CD4-positive, alpha-beta T cell (primary cell): Measurements from ENCODE around the gene PI4K2A. TPM values are rescaled to one million over a fixed set of nuclear protein-coding genes. Genes with fewer than 3 reads are reported as not detected.

Experiments used
- ATAC-seq: fragments of 200-7000 bp; cut with Tn5 transposase; one replicate; pipeline ENCODE4 v1.10.0; 2022; ENCODE audit warnings: mild to moderate bottlenecking; ENCODE audit not compliant: poor library complexity
- CTCF ChIA-PET: fragments of 350-600 bp; sonication (Branson Sonifier 250); formaldehyde crosslinking; loops from one replicate; lab custom pipeline; 2021; ENCODE audit warnings: antibody characterized with exemption, inconsistent platforms; lab: Charles Lee
- POLR2A ChIA-PET: fragments of 350-600 bp; sonication (Branson Sonifier 250); formaldehyde crosslinking; loops from one replicate; lab custom pipeline; 2021; ENCODE audit warnings: antibody characterized with exemption, inconsistent platforms; lab: Charles Lee
- DNase-seq, 14 experiments: peaks; one replicate each; pipeline ENCODE4 v3.0.0-alpha.2; 2013 to 2020; ENCODE audit warnings: mixed read lengths in 2 of 14
- H3K27ac ChIP-seq, 2 donors: one replicate each; pipeline versions ENCODE4 v1.5.1 to v1.7.0; 2013; ENCODE audit warnings: low read length in 2 of 2, low read depth in 1 of 2, mild to moderate bottlenecking in 1 of 2
- H3K27me3 ChIP-seq, 2 experiments: 1 replicate in 1 of 2; 2 replicates in 1 of 2; pipeline versions ENCODE4 v1.6.1 to v1.7.0; 2013; ENCODE audit warnings: low read length in 2 of 2, control low read depth in 1 of 2, mild to moderate bottlenecking in 1 of 2, moderate library complexity in 1 of 2; ENCODE audit not compliant: insufficient read depth in 2 of 2, control insufficient read depth in 1 of 2
- H3K36me3 ChIP-seq: one replicate; pipeline ENCODE4 v1.6.1; 2013; ENCODE audit warnings: low read length, control low read depth; ENCODE audit not compliant: insufficient read depth
- H3K4me1 ChIP-seq: one replicate; pipeline ENCODE4 v1.6.1; 2013; ENCODE audit warnings: low read length, control low read depth; ENCODE audit not compliant: insufficient read depth
- H3K4me3 ChIP-seq: one replicate; pipeline ENCODE4 v1.5.1; 2013; ENCODE audit warnings: mild to moderate bottlenecking, low read length, moderate library complexity
- H3K9me3 ChIP-seq, 2 experiments: 1 replicate in 1 of 2; 2 replicates in 1 of 2; pipeline versions ENCODE4 v1.6.1 to v1.7.0; 2013; ENCODE audit warnings: low read length in 2 of 2, mild to moderate bottlenecking in 2 of 2, control low read depth in 1 of 2, moderate library complexity in 1 of 2; ENCODE audit not compliant: control insufficient read depth in 1 of 2, insufficient read depth in 1 of 2
- H3K27ac Mint-ChIP-seq: one replicate; pipeline ENCODE4 v1.8.0; 2020; ENCODE audit warnings: mixed read lengths
- H3K27me3 Mint-ChIP-seq: one replicate; pipeline ENCODE4 v1.8.0; 2021; ENCODE audit warnings: mixed read lengths
- H3K36me3 Mint-ChIP-seq: one replicate; pipeline ENCODE4 v1.8.0; 2021; ENCODE audit warnings: low read depth, mixed read lengths
- H3K4me1 Mint-ChIP-seq: one replicate; pipeline ENCODE4 v1.8.0; 2021; ENCODE audit warnings: low read depth, mixed read lengths
- H3K4me3 Mint-ChIP-seq: one replicate; pipeline ENCODE4 v1.8.0; 2020; ENCODE audit warnings: mild to moderate bottlenecking, mixed read lengths
- H3K9me3 Mint-ChIP-seq: one replicate; pipeline ENCODE4 v1.8.0; 2020; ENCODE audit warnings: mixed read lengths
- CTCF ChIP-seq: fragments of 200-600 bp; IDR thresholded peaks from one replicate; pipeline ENCODE4 v1.8.0; 2022; ENCODE audit warnings: antibody characterized with exemption, mild to moderate bottlenecking
- intact Hi-C, 2 experiments: fragments of 100-400 bp; cut with DNase I in 1 of 2; cut with micrococcal nuclease in 1 of 2; formaldehyde crosslinking; loops; one replicate each; pipeline versions ENCODE4 v1.15.1 to v1.9.0; 2023 to 2025; cut with DNase I, micrococcal nuclease
- total RNA-seq, 174 experiments: library from RNA in 2 of 174; stranded (reverse) in 2 of 174; gene quantifications; one replicate each; pipeline ENCODE4 v1.2.3 and lab custom pipeline; 2021 to 2026

The PI4K2A gene
- total RNA-seq, 2 experiments from 2014 or later: 26.3 to 27.2 TPM

- Histone ChIP-seq H3K27me3 (no peaks in the 10 kb centered on the region), H3K27ac (no peak overlapping the region), H3K9me3 (no peaks in the 10 kb centered on the region), H3K4me3 (no peak overlapping the region), H3K4me1 (peaks cover 12% of the 10 kb centered on the region), H3K36me3 (peaks cover 22% of the 10 kb centered on the region)
- no peaks in the 10 kb centered on the region for H3K27me3 Mint-ChIP-seq
- ChIA-PET CTCF (no interaction called here), POLR2A (no interaction called here)
- ATAC-seq (no peak), DNase-seq (no peak)
- H3K9me3 Mint-ChIP-seq: no peaks in the 10 kb centered on the region
- H3K4me1 Mint-ChIP-seq: peaks cover 13% of the 10 kb centered on the region
- H3K4me3 Mint-ChIP-seq: no peak overlapping the region
- no peak overlapping the region for H3K27ac Mint-ChIP-seq
- intact Hi-C loops: no loop called here
- TF ChIP-seq CTCF: no peak
- H3K36me3 Mint-ChIP-seq: peaks cover 59% of the 10 kb centered on the region
These were observed 10.3 kb downstream of the PI4K2A start for GRCh38 chr10:97650726-97651125.

GRCh38 chr10:97651773-97652172 lies 11.3 kb downstream of the PI4K2A start:
- H3K4me1 Mint-ChIP-seq: peaks cover 13% of the 10 kb centered on the region
- H3K27me3 Mint-ChIP-seq: no peaks in the 10 kb centered on the region
- H3K36me3 ChIP-seq: peaks cover 32% of the 10 kb centered on the region
- ChIA-PET POLR2A (no interaction called here), CTCF (no interaction called here)
- H3K36me3 Mint-ChIP-seq: peaks cover 66% of the 10 kb centered on the region
- ATAC-seq (no peak), DNase-seq (no peak)
- H3K27ac Mint-ChIP-seq: no peak overlapping the region
- no peak overlapping the region for H3K4me3 ChIP-seq
- no peak for TF ChIP-seq CTCF
- no peaks in the 10 kb centered on the region for H3K9me3 ChIP-seq
- no peak overlapping the region for H3K4me3 Mint-ChIP-seq
- H3K27me3 ChIP-seq: no peaks in the 10 kb centered on the region
- H3K27ac ChIP-seq: no peak overlapping the region
- peaks cover 12% of the 10 kb centered on the region for H3K4me1 ChIP-seq
- H3K9me3 Mint-ChIP-seq: no peaks in the 10 kb centered on the region
- intact Hi-C loops: no loop called here

GRCh38 chr10:97656777-97657176 lies 16.3 kb downstream of the PI4K2A start:
- TF ChIP-seq CTCF: no peak
- H3K4me3 Mint-ChIP-seq: no peak overlapping the region
- ChIA-PET CTCF (no interaction called here), POLR2A (no interaction called here)
- intact Hi-C loops: no loop called here
- Histone ChIP-seq H3K27ac (no peak overlapping the region), H3K4me3 (no peak overlapping the region), H3K9me3 (no peaks in the 10 kb centered on the region), H3K36me3 (peaks cover 25% of the 10 kb centered on the region), H3K27me3 (no peaks in the 10 kb centered on the region), H3K4me1 (no peaks in the 10 kb centered on the region)
- DNase-seq (no peak), ATAC-seq (no peak)
- no peak overlapping the region for H3K27ac Mint-ChIP-seq
- H3K9me3 Mint-ChIP-seq: no peaks in the 10 kb centered on the region
- no peaks in the 10 kb centered on the region for H3K27me3 Mint-ChIP-seq
- H3K4me1 Mint-ChIP-seq: no peaks in the 10 kb centered on the region
- peaks cover 70% of the 10 kb centered on the region for H3K36me3 Mint-ChIP-seq
